GM21381 (cell line): Measurements from ENCODE around the gene IFI35.
"Not testable (repeated sequence)": the region's sequence is repeated elsewhere in the genome, so short reads cannot be mapped to it uniquely, and the experiment has no call there.

Experiments
- ATAC-seq: cut with Tn5 transposase; IDR thresholded peaks from one replicate; pipeline ENCODE4 v1.9.1; 2021; ENCODE audit warnings: mild to moderate bottlenecking, moderate library complexity; ENCODE audit not compliant: unreplicated experiment

Gene IFI35

DNA sequence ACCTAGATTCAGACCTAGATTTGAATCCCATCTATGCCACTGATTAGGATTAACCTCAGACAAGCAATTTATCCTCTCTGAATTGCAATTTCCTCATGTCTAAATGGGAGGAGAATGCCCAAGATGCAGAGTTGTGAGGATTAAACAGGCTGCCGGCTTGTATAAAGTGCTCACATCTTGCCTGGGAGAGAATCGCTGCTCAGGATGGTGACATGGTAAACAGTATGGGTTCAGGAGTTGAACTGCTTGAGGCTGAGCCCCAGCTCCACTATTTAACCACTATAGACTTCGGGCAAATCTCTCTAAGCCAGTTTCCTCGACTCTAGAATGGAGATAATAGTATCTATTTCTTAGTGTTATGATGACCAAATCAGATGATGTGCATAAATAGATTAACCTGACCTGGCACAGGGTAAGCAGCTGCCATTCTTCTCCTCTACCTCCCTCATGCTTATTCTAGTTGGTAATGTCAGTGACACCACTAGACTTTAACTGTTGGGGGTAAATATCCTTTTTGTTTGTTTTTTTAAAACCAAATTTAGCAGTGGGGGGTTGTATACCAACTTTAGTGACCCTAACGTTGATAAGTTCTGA, 9.1 kb upstream of the IFI35 start:
- no peak for ATAC-seq

DNA sequence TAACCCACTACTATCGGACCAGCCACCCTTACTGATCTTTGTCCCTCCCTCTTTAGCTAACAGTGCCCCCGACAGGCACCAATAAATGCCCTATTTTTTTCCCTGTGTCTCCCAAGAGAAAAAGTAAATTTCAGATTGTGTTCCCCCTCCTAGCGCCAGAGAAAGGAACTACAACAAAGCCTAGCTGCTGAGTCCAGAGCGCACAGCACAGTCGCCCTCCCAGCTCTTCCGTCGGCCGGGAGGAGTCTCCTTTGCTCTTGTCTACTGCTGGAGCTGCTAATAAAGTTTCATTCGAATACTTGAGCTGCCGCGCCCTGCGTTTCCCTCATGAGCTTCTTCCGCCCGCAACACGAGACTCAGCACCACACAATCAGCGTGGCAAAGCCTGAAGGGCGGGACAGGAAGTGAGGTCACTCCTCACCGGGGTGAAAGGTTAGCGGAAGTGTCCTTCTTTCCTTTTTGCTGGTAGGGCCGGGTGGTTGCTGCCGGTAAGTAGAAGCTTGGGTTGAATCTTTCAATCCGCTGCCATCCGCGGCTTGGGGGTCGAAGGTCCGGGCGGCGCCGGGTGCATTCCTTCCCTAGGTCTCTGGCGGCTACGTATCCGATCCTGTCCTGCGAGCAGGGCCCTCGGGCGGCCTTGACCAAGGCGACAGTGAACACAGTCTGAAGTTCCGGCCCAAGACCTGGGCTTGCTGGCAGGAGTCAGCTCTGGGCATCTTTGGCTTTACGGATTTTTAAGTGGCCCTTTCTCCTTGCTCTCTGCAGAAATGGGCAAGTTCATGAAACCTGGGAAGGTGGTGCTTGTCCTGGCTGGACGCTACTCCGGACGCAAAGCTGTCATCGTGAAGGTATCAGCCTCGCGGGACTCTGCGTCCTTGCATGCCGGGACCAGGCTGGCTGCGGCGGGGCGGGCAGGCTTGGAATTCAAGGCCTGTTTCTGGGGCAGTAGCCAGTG, 8.3 kb upstream of the IFI35 start, which contains the start of gene RPL27:
TSS of gene RPL27 (plus strand) at position 436 of the 955 bp plus-strand sequence. CDS start at position 768, 332 bp downstream.
- ATAC-seq, result peak; percentile 94

DNA sequence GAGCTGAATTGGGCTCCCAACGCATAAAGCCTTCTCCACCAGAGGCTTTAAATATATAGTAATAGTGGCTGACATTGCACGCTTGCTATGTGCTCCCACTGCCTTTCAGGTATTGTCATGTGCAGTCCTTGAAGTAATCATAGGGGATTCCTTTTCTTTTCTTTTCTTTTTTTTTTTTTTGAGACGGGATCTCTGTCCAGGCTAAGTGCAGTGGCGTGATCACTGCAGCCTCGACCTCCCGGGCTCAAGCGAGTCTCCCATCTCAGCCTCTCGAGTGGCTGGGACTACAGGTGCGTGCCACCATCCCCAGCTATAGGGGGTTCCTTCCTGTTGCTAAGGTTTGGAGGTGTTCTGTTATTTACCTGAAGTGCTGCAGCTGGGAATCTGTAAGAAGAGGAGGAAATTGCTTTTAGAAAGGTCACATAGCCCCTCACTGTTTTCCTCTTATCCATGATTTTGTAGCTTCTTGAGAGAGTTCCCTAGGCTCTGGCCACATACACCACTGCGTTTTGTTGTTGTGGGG, 7.5 kb upstream of the IFI35 start:
- ATAC-seq, result no peak

DNA sequence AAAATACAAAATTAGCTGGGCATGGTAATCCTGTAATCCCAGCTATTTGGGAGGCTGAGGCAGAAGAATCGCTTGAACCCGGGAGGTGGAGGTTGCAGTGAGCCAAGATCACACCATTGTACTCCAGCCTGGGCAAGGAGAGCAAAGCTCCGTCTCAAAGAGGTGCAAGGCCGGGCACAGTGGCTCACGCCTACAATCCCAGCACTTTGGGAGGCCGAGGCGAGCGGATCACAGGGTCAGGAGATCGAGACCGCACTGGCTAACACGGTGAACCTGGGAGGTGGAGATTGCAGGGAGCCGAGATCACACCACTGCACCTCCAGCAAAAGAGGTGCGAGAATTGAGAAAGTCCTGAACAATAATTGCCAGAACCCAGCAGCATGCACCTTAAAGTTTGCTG, 5.7 kb upstream of the IFI35 start:
- not testable (repeated sequence) for ATAC-seq

DNA sequence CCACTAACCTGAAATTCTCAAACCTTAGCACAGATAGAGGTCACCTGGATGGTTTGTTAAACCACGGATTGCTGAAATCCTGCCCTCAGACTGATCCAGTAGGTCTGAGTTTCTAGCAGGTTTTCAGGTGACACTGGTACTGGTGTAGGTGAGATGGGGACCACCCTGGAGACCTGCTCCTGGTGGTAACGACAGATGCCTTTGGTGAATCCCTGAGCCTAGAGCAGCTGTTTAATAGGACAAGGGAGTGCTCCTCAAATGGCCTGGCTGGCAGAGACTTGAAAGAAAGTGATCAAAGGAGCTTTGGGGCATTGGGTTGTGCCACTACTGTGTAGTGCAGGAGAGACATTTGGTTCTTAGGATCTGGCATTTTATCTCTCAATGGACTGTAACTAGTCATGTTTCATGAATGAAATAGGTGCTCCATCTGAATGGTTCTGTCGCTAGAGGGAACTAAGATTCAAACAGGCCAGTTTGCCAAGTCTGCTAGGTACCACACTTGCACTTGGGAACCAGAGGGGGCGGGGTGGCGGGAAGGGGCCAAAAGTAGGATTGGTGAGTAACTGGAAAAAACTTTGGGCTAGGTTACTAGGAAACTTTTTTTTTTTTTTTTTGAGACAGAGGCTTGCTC, 2.9 kb upstream of the IFI35 start:
- ATAC-seq, result no peak

DNA sequence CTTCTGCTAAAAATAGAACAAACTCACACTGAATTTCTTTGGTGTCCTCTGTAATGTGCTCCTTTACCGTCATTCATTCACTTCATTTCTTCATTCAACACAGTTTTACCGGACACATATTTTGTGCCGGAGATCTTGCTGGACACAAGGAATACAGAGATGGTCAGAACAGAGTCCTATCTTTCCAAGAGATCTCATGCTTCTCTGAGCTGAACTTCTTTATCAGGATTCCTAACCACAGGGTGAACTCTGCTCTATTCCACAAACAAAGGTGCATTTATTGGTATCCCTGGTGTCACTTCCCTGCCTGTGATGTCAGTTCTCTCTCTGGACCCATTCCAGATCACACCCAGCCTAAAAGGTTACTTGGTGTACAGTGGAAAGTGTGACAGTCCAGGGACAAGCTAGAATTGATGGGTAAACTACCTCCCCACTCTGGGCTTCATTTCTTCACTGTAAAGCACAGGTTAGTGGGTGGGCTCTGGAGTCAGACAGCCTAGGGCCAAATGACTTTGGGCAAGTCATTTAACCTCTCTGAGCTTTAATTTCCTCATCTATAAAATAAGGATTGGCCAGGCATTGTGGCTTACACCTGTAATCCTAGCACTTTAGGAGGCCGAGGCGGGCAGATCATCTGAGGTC, 4.2 kb downstream of the IFI35 start:
- no peak for ATAC-seq

DNA sequence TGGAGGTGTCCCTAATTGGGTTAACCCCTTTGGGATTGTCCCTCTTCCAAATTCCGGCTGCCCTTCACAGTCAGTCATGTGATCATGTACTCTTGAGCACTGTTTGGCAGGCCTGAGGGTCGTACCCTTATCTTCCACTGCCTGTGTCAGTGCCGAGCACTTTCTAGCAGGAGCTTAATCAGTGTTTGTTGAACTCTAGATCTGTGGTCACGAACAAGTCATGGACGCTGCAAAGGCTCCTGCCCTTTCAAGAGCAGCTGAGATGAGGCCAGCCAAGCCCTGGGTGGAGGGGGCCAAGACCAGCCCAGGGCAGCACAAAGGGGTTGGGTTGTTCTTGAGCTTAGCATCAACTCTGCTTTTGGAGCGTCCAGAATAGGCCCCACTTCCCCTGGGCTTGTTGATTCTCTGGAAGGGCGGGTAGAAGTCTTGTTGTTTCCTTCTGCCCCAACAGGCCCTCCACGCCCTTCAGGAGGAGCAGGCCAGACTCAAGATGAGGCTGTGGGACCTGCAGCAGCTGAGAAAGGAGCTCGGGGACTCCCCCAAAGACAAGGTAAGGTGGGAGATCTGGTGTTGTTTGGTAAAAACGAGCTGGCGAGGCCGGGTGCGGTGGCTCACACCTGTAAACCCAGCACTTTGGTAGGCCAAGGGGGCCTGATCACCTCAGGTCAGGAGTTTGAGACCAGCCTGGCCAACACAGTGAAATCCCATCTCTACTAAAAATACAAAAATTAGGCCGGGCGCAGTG, 5.3 kb downstream of the IFI35 start:
- no peak for ATAC-seq

DNA sequence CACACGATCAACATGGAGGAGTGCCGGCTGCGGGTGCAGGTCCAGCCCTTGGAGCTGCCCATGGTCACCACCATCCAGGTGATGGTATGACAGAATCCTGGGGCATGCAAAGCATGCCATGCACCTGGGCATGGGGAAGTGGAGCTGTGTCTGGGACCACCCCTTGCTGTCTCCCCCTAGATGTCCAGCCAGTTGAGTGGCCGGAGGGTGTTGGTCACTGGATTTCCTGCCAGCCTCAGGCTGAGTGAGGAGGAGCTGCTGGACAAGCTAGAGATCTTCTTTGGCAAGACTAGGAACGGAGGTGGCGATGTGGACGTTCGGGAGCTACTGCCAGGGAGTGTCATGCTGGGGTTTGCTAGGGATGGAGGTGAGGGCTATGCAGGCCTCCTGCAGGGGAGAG, 6.7 kb downstream of the IFI35 start:
- ATAC-seq, result no peak

DNA sequence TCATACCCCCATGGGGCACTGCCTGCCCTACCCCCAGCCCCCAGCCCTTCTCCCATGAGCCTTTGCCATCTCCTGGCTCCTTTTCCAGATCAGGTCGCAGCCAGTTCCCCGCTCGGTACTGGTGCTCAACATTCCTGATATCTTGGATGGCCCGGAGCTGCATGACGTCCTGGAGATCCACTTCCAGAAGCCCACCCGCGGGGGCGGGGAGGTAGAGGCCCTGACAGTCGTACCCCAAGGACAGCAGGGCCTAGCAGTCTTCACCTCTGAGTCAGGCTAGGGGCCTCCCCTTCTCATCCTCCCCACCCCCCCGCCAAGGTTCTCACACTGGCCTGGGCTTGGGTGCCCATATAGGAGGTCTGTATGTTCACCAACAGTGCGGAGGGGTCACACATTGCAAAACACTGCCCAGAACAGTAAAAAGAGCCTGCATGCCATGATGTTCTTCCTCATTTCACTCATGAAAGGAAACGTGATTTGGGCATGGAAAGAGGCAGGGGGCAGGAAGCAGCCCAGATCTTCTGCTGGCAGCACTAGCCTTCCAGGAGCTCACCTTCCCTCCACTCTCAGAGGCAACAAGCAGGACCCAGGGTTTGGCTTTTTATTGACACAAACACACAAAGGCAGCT, 7.5 kb downstream of the IFI35 start:
- no peak for ATAC-seq

DNA sequence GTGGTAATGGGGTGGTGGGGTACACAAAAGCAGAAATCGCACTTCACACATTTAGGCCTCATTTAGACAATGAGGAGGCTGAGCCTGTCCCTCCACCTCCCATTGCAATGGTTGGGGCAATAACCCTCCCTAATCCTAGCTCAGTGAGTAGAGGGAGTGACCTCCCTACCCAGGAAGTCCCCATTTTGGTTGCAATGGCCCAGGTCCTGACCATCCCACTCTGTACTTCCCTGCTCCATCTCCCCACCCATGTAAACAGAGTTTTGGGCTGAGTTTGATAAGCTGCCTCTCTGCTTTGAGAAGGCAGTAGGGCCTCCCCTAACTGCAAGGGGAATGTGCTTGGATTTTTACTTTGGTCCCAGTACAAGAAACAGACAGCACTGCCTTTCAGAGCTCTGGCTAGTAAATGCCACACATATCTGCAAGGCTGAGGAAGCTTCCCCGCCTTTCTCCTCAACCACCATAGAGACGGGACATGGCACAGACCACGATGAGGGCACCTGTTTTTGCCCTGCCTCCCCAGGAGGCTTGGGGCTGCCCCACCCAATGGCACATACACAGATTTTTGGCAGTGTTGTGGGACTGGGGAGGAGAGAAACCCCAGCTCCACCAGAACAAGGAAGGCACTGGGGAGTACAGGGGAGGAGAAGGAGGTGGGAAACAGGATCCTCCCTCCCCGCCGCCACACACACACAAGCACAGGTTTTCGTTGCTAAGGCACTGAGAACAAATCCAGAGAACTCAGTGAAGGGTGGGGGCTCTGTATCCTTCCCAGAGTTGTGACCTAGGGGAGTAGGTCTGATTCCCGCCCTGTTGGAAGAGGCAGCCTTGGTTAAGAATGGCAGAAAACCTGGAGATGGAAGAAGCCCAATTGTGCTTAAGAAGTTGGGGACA, 8.3 kb downstream of the IFI35 start:
- no peak for ATAC-seq

DNA sequence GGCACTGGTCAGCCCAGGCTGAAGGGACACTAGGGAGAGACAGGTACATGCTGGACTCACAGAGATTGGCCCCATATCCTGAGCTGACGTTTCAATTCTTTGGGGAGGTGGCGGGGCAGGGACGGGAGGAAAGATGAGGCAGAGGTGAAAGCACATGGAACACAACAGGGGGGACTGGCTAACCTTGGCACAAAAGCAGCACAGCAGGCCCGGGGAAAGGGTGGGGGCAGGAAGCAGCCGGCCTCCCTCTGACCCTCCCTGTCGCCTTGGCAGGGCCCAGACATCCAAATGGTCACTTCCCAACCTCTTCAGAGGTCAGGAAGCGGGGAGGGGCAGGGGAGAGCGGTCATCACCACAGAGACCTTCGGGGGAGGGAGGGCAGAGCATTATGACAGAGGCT, 9.0 kb downstream of the IFI35 start:
- no peak for ATAC-seq

DNA sequence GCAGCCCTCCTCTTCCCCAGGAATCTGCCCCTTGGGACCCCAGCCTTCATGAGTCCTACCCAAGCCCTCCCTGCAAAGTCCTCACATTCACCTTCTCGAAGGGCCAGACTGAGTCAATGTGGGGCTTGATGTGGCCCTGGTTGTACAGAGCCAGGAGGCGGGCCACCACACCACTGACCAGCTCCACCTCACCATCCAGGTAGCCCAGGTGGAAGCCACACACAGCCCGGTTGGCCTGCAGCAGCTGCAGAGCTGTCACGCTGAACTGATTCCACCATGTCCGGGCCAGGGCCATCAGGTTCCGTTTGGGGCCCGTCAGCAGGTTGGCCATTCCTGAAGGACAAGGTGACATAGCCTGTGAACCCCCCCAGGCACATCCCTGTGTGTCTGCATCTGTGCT, 9.6 kb downstream of the IFI35 start:
- no peak for ATAC-seq

DNA sequence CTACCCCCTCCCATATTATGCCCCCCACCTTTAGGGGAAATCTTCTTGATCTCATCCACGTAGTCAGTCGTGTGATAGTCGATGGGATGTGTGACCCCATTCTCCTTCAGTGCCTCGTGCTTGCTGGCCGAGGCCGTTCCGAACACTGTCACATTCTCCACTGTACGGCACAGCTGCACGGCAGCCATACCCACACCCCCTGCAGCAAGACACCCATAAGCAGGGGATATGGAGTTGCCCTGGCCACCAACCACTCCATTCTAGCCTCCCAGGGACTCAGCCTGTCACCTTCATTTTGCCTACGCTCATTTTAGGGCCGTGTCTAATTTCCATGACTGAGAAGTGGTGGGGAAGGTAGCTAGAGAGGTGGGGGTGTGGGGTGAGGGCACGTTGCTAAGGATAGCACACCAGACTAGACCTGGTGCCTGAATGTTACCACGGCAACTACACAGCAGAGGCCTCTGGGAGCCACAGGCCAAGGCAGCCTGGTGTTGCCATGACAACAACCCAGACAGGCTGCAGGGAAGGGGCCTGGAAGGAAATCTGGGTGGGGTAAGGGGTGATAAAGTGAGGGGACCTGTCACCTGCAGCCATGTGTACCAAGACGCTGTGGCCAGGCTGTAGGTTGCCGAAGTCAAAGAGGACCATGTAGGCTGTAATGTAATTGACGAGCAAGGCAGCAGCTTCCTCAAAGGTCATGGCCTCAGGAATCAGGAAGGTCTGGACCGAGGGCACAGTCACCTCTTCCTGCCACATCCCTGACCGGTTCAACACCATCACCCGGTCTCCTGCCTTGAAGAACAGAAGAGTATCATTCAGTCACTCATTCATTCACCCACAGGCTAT, 11.6 kb downstream of the IFI35 start:
- no peak for ATAC-seq

DNA sequence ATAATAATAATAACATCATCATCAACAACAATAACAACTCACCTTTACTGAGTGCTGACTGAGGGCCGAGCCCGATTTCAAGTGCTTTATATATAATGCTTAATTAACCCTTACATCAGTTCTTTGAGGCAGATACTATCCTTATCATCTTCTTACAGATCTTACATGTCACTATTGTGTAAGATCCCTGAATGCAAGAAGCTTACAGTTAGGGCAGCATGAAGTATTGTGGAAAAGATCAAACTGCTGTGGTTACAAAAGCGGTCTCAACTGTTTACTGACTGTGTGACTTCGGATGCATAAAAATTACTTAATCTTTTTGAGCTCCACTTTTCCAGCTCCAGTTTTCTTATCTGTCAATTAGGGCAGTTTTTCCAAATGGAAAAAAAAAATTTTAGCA, 12.3 kb downstream of the IFI35 start:
- no peak for ATAC-seq

DNA sequence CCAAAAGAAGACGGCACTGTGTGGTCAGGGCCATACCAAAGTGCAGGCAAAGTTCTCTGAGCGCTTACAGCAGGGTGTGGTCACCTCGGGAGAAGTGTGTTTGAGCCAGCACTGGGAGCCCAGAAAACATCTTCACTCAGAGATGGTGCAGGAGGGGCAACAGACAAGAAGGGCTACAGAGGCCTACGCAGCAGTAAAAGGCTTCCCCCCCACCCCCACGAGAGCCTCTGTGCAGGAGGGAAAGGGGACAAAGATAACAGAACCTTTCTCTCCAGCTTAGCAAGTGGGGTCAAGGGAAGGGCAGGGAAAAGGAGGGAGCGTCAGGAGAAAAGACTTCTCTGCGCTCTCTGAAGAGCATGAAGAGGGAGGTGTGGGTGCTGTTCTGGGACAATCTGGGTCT, 12.8 kb downstream of the IFI35 start:
- ATAC-seq, result no peak

DNA sequence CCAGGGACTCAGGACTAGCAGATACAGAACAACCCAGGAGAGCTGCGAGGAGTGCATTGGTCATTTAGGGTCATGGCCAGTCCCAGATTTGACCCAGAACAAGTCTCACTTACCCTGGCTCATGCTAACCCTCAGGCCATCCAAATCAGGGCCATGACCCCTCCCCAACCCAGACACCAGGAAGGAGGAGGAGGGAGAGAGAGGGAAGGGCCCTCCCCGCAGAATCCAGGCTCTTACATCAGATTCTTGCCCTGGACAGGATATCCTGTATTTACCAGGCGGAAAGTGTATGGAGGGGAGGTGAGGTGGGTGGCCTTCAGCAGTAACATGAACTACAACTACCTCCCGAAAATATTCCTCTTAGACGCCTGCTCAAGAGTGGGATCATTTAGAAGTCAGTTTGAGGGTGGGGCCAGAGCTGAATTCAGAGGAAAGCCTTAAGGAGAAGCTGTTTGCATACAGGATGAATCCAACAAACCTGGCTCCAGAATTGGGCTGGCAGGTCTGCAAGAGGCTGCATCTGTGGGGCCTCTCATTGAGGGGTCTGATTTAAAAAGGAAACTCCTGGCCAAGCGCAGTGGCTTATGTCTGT, 13.5 kb downstream of the IFI35 start:
- ATAC-seq, result no peak
